Transverse colon (tissue), 4 donors: ENCODE data around the gene ANKRD13C. TPM values are rescaled to one million over a fixed set of nuclear protein-coding genes. Genes with fewer than 3 reads are reported as not detected.

Experiments
- DNase-seq: peaks from one replicate; pipeline ENCODE4 v3.0.0-alpha.2; 2019
- H3K27ac ChIP-seq, 4 donors: fragments of 200-600 bp; sonication (generic); 2 replicates each; pipeline ENCODE4 v1.5.1; 2016 to 2018; ENCODE audit warnings: inconsistent platforms in 4 of 4
- H3K27me3 ChIP-seq: fragments of 200-600 bp; sonication (generic); 2 replicates; pipeline ENCODE4 v1.5.1; 2017; ENCODE audit warnings: inconsistent platforms
- H3K36me3 ChIP-seq, 4 donors: fragments of 200-600 bp; sonication (generic); 2 replicates each; pipeline ENCODE4 v1.5.1; 2017 to 2019; ENCODE audit warnings: inconsistent platforms in 4 of 4
- H3K4me1 ChIP-seq, 4 donors: fragments of 200-600 bp; sonication (generic); 2 replicates each; pipeline ENCODE4 v1.5.1; 2017 to 2020; ENCODE audit warnings: inconsistent platforms in 4 of 4
- H3K4me3 ChIP-seq, 4 donors: fragments of 200-600 bp; sonication (generic); 1 replicate in 1 of 4; 2 replicates in 3 of 4; pipeline versions ENCODE4 v1.5.1 to v1.6.1; 2017 to 2019; ENCODE audit warnings: inconsistent platforms in 4 of 4
- H3K9me3 ChIP-seq, 2 donors: fragments of 200-600 bp; sonication (generic); 2 replicates each; pipeline ENCODE4 v1.5.1; 2017 to 2019; ENCODE audit warnings: inconsistent platforms in 2 of 2
- EP300 ChIP-seq: sonication (generic); formaldehyde crosslinking; IDR thresholded peaks from one replicate; pipeline ENCODE4 v1.6.1; 2017; ENCODE audit warnings: antibody characterized with exemption, low read depth
- POLR2A ChIP-seq: fragments of 450-650 bp; IDR thresholded peaks from one replicate; pipeline ENCODE4 v1.6.1; 2016; ENCODE audit warnings: antibody characterized with exemption, mild to moderate bottlenecking, moderate library complexity
- POLR2AphosphoS5 ChIP-seq, 3 donors: sonication (generic); formaldehyde crosslinking; IDR thresholded peaks; one replicate each; pipeline ENCODE4 v1.6.1; 2016; ENCODE audit warnings: antibody characterized with exemption in 3 of 3
- WGBS, 2 donors: methylation state at CpG; one replicate each; pipeline ENCODE4 v1.1.5; 2018; ENCODE audit warnings: low coverage in 1 of 2; 5-methylcytosine and 5-hydroxymethylcytosine counted together
- in situ Hi-C, 4 donors: fragments of 200-750 bp; cut with MboI; loops; one replicate each; pipeline versions ENCODE4 v1.15.0 to v1.15.1; 2017; ENCODE audit warnings: low sequenced_read_pairs in 3 of 4, low pct_ligation_motif_present in 1 of 4, low pct_unique_long_range_greater_than_20kb in 1 of 4
- intact Hi-C: fragments of 100-400 bp; cut with DNase I; formaldehyde crosslinking; loops from one replicate; pipeline ENCODE4 v1.15.1; 2023; ENCODE audit warnings: low total_unique reads
- total RNA-seq, 4 donors: library from RNA; depleted of rRNA; stranded (reverse); fragments of >200 nt; gene quantifications; one replicate each; pipeline ENCODE4 v1.1.0, GENCODE V29; 2016
- TF ChIP-seq, protein P1 (sequence below), 5 experiments: fragments of 200-600 bp in 3 of 5; fragments of 450-650 bp in 2 of 5; sonication (generic) in 3 of 5; IDR thresholded peaks; 1 replicate in 2 of 5; 2 replicates in 3 of 5; pipeline ENCODE4 v1.5.1; 2016 to 2017; ENCODE audit warnings: antibody characterized with exemption in 5 of 5, inconsistent platforms in 3 of 5, mild to moderate bottlenecking in 2 of 5, moderate library complexity in 1 of 5

ANKRD13C gene
- total RNA-seq, 4 donors from 2014 or later, result 10.7 to 35.5 (median 27.1) TPM

DNA sequence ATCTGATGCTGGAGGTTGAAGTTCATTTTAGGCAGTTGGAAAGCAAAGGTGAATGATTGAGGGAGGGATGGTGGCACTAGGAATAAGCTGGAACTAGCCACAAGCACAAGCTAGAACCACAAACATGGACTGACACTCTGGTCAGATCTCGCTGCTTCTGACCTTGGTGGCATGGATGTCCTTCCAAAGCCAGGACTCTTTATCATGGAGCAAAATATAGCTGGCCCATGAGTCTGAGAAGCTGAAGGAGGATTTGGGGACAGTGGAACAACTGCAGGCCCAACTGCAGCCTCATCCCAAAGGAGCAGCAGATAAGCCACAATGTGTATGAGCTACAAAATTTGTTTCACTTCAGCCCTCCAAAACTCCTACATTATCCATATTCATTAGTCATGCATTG is 97.9 kb downstream of the ANKRD13C start:
- in situ Hi-C loops, result no loop called here
- no peak overlapping the region for H3K27ac ChIP-seq
- no peaks in the 10 kb centered on the region for H3K27me3 ChIP-seq
- peaks cover 0 to 12% (median 1%) of the 10 kb centered on the region in 4 donors for H3K36me3 ChIP-seq
- TF ChIP-seq, protein P1, sequence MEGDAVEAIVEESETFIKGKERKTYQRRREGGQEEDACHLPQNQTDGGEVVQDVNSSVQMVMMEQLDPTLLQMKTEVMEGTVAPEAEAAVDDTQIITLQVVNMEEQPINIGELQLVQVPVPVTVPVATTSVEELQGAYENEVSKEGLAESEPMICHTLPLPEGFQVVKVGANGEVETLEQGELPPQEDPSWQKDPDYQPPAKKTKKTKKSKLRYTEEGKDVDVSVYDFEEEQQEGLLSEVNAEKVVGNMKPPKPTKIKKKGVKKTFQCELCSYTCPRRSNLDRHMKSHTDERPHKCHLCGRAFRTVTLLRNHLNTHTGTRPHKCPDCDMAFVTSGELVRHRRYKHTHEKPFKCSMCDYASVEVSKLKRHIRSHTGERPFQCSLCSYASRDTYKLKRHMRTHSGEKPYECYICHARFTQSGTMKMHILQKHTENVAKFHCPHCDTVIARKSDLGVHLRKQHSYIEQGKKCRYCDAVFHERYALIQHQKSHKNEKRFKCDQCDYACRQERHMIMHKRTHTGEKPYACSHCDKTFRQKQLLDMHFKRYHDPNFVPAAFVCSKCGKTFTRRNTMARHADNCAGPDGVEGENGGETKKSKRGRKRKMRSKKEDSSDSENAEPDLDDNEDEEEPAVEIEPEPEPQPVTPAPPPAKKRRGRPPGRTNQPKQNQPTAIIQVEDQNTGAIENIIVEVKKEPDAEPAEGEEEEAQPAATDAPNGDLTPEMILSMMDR (IDR thresholded peaks at IDR 0.05), result no peak
- no peak for TF ChIP-seq EP300
- TF ChIP-seq POLR2AphosphoS5 (IDR thresholded peaks at IDR 0.05), result no peak
- TF ChIP-seq POLR2A, result no peak
- no peaks in the 10 kb centered on the region for H3K9me3 ChIP-seq
- H3K4me3 ChIP-seq, result no peak overlapping the region
- intact Hi-C loops, result no loop called here
- DNase-seq, result no peak
- H3K4me1 ChIP-seq, result no peaks in the 10 kb centered on the region
- WGBS, 2 donors, result 91% methylated on average over 1 of the region's 1 CpG; no CpG with 5 or more reads in 1 of the 2 donors

- TF ChIP-seq, protein P1 (IDR thresholded peaks at IDR 0.05), result no peak
- intact Hi-C loops (no loop called here), in situ Hi-C loops (loop anchor here (25.0 kb wide), 1 partner anchor 814 kb away; no protein-coding TSS in a partner anchor)
- H3K4me3 ChIP-seq, result no peak overlapping the region
- WGBS, 2 donors, result 79 to 80% methylated on average over 4 of the region's 4 CpGs
- H3K36me3 ChIP-seq, result peaks cover 0 to 88% (median 40%) of the 10 kb centered on the region in 4 donors
- H3K4me1 ChIP-seq, result no peaks in the 10 kb centered on the region
- H3K9me3 ChIP-seq, result no peaks in the 10 kb centered on the region
- H3K27me3 ChIP-seq, result no peaks in the 10 kb centered on the region
- DNase-seq, result no peak
- no peak overlapping the region for H3K27ac ChIP-seq
Observed at GRCh38 chr1:70248729-70249128, 105.8 kb downstream of the ANKRD13C start.

- TF ChIP-seq POLR2A (no peak), POLR2AphosphoS5 (IDR thresholded peaks at IDR 0.05) (no peak), EP300 (no peak)
- TF ChIP-seq, protein P1 (IDR thresholded peaks at IDR 0.05), result no peak
- intact Hi-C loops (no loop called here), in situ Hi-C loops (loop anchor here (25.0 kb wide), 1 partner anchor 815 kb away; no protein-coding TSS in a partner anchor)
- Histone ChIP-seq H3K27me3 (no peaks in the 10 kb centered on the region), H3K27ac (no peak overlapping the region), H3K36me3 (peaks cover 0 to 97% (median 44%) of the 10 kb centered on the region in 4 donors), H3K4me3 (no peak overlapping the region), H3K9me3 (no peaks in the 10 kb centered on the region), H3K4me1 (no peaks in the 10 kb centered on the region)
- no peak for DNase-seq
Observed at GRCh38 chr1:70247768-70248167, 106.8 kb downstream of the ANKRD13C start.

- TF ChIP-seq EP300 (no peak), POLR2AphosphoS5 (IDR thresholded peaks at IDR 0.05) (no peak), POLR2A (no peak)
- TF ChIP-seq, protein P1 (IDR thresholded peaks at IDR 0.05), result no peak
- no peak overlapping the region for H3K27ac ChIP-seq
- no peaks in the 10 kb centered on the region for H3K9me3 ChIP-seq
- no peak overlapping the region for H3K4me3 ChIP-seq
- in situ Hi-C loops (loop anchor here (25.0 kb wide), 1 partner anchor 815 kb away; no protein-coding TSS in a partner anchor), intact Hi-C loops (no loop called here)
- H3K4me1 ChIP-seq, result no peaks in the 10 kb centered on the region
- no peak for DNase-seq
- peaks cover 0 to 100% (median 47%) of the 10 kb centered on the region in 4 donors for H3K36me3 ChIP-seq
- H3K27me3 ChIP-seq, result no peaks in the 10 kb centered on the region
Observed at GRCh38 chr1:70247122-70247521, 107.4 kb downstream of the ANKRD13C start.
